ENCODE results near the gene LRRTM3. TPM values are rescaled to one million over a fixed set of nuclear protein-coding genes. Genes with fewer than 3 reads are reported as not detected.
A peak's percentile ranks its signal among the peaks of the same experiment; 100 is the strongest.

LRRTM3 gene
- total and polyA plus RNA-seq, 7 donors: 0.09 to 0.16 (median 0.14) TPM; not detected in 4

DNA sequence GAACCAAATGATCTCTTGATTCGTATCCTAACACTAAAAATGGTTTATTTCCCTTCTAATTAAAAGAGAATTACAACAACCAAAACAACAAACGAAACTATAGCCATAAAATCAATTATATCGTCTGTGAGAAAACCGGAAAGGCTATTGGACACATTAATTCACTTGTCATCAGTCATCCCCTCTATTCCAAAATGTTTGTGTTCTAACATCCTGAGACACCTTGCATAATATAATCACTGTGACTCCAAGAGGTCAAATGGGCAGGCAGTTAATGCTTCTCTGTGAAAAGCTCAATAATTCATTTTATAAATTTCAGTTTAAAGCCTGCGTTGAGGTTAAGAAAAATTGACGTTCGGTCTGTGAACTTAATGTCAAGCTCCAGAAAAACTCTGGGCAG lies 463 bp upstream of the LRRTM3 start:
- H3K36me3 ChIP-seq: no peaks in the 10 kb centered on the region
- peaks cover 0 to 21% (median 13%) of the 10 kb centered on the region in 4 donors for H3K4me1 ChIP-seq
- no peak for DNase-seq
- no peaks in the 10 kb centered on the region for H3K9me3 ChIP-seq
- H3K4me3 ChIP-seq: no peak overlapping the region
- no peak overlapping the region for H3K27ac ChIP-seq
- TF ChIP-seq, protein P1, sequence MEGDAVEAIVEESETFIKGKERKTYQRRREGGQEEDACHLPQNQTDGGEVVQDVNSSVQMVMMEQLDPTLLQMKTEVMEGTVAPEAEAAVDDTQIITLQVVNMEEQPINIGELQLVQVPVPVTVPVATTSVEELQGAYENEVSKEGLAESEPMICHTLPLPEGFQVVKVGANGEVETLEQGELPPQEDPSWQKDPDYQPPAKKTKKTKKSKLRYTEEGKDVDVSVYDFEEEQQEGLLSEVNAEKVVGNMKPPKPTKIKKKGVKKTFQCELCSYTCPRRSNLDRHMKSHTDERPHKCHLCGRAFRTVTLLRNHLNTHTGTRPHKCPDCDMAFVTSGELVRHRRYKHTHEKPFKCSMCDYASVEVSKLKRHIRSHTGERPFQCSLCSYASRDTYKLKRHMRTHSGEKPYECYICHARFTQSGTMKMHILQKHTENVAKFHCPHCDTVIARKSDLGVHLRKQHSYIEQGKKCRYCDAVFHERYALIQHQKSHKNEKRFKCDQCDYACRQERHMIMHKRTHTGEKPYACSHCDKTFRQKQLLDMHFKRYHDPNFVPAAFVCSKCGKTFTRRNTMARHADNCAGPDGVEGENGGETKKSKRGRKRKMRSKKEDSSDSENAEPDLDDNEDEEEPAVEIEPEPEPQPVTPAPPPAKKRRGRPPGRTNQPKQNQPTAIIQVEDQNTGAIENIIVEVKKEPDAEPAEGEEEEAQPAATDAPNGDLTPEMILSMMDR (IDR thresholded peaks at IDR 0.05): no peak
- TF ChIP-seq POLR2AphosphoS5 (IDR thresholded peaks at IDR 0.05) (no peak), EP300 (IDR thresholded peaks at IDR 0.05) (no peak), POLR2A (IDR thresholded peaks at IDR 0.05) (no peak)
- 27 to 31% methylated on average over 7 of the region's 7 CpGs for WGBS, 2 donors
- intact Hi-C loops (cut with DNase I): no loop called here
- peaks cover 0 to 37% (median 0%) of the 10 kb centered on the region in 3 donors for H3K27me3 ChIP-seq

DNA sequence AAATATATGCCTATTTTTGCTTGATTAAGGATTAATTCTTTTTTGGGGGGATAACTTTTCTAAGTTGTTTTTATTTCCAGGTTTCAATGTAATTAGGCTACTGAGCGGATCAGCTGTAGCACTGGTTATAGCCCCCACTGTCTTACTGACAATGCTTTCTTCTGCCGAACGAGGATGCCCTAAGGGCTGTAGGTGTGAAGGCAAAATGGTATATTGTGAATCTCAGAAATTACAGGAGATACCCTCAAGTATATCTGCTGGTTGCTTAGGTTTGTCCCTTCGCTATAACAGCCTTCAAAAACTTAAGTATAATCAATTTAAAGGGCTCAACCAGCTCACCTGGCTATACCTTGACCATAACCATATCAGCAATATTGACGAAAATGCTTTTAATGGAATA lies 1.0 kb downstream of the LRRTM3 start:
- 63 to 81% methylated on average over 5 of the region's 5 CpGs for WGBS, 2 donors
- no peak for DNase-seq
- peaks cover 0 to 42% (median 0%) of the 10 kb centered on the region in 3 donors for H3K27me3 ChIP-seq
- no peaks in the 10 kb centered on the region for H3K9me3 ChIP-seq
- peaks cover 0 to 21% (median 13%) of the 10 kb centered on the region in 4 donors for H3K4me1 ChIP-seq
- intact Hi-C loops (cut with DNase I): no loop called here
- no peak overlapping the region for H3K4me3 ChIP-seq
- TF ChIP-seq EP300 (IDR thresholded peaks at IDR 0.05) (no peak), POLR2A (IDR thresholded peaks at IDR 0.05) (no peak), POLR2AphosphoS5 (IDR thresholded peaks at IDR 0.05) (no peak)
- TF ChIP-seq, protein P1 (IDR thresholded peaks at IDR 0.05): no peak
- H3K36me3 ChIP-seq: no peaks in the 10 kb centered on the region
- no peak overlapping the region for H3K27ac ChIP-seq

DNA sequence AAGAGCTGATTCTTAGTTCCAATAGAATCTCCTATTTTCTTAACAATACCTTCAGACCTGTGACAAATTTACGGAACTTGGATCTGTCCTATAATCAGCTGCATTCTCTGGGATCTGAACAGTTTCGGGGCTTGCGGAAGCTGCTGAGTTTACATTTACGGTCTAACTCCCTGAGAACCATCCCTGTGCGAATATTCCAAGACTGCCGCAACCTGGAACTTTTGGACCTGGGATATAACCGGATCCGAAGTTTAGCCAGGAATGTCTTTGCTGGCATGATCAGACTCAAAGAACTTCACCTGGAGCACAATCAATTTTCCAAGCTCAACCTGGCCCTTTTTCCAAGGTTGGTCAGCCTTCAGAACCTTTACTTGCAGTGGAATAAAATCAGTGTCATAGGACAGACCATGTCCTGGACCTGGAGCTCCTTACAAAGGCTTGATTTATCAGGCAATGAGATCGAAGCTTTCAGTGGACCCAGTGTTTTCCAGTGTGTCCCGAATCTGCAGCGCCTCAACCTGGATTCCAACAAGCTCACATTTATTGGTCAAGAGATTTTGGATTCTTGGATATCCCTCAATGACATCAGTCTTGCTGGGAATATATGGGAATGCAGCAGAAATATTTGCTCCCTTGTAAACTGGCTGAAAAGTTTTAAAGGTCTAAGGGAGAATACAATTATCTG lies 1.6 kb downstream of the LRRTM3 start:
- no peaks in the 10 kb centered on the region for H3K9me3 ChIP-seq
- WGBS, 2 donors: 62 to 80% methylated on average over 11 of the region's 11 CpGs
- intact Hi-C loops (cut with DNase I): no loop called here
- peaks cover 0 to 42% (median 0%) of the 10 kb centered on the region in 3 donors for H3K27me3 ChIP-seq
- H3K4me3 ChIP-seq: peak overlapping the region in 1 of 4 donors; percentile 14
- DNase-seq: no peak
- no peaks in the 10 kb centered on the region for H3K36me3 ChIP-seq
- H3K4me1 ChIP-seq: peaks cover 0 to 21% (median 13%) of the 10 kb centered on the region in 4 donors
- no peak overlapping the region for H3K27ac ChIP-seq
- TF ChIP-seq POLR2AphosphoS5 (IDR thresholded peaks at IDR 0.05): no peak
- TF ChIP-seq, protein P1 (IDR thresholded peaks at IDR 0.05): no peak
- TF ChIP-seq EP300 (IDR thresholded peaks at IDR 0.05): no peak
- TF ChIP-seq POLR2A (IDR thresholded peaks at IDR 0.05): no peak

DNA sequence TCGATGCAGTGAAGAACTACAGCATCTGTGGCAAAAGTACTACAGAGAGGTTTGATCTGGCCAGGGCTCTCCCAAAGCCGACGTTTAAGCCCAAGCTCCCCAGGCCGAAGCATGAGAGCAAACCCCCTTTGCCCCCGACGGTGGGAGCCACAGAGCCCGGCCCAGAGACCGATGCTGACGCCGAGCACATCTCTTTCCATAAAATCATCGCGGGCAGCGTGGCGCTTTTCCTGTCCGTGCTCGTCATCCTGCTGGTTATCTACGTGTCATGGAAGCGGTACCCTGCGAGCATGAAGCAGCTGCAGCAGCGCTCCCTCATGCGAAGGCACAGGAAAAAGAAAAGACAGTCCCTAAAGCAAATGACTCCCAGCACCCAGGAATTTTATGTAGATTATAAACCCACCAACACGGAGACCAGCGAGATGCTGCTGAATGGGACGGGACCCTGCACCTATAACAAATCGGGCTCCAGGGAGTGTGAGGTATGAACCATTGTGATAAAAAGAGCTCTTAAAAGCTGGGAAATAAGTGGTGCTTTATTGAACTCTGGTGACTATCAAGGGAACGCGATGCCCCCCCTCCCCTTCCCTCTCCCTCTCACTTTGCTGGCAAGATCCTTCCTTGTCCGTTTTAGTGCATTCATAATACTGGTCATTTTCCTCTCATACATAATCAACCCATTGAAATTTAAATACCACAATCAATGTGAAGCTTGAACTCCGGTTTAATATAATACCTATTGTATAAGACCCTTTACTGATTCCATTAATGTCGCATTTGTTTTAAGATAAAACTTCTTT lies 2.3 kb downstream of the LRRTM3 start:
- H3K4me1 ChIP-seq: peaks cover 0 to 21% (median 13%) of the 10 kb centered on the region in 4 donors
- peak; percentile 49 for DNase-seq
- no peak overlapping the region for H3K27ac ChIP-seq
- intact Hi-C loops (cut with DNase I): no loop called here
- H3K4me3 ChIP-seq: peak overlapping the region in 2 of 4 donors; percentile 14 to 29
- WGBS, 2 donors: 11 to 16% methylated on average over 30 of the region's 30 CpGs
- no peaks in the 10 kb centered on the region for H3K9me3 ChIP-seq
- no peaks in the 10 kb centered on the region for H3K36me3 ChIP-seq
- peaks cover 0 to 42% (median 0%) of the 10 kb centered on the region in 3 donors for H3K27me3 ChIP-seq
- TF ChIP-seq POLR2AphosphoS5 (IDR thresholded peaks at IDR 0.05) (no peak), POLR2A (IDR thresholded peaks at IDR 0.05) (no peak), EP300 (IDR thresholded peaks at IDR 0.05) (no peak)
- TF ChIP-seq, protein P1 (IDR thresholded peaks at IDR 0.05): no peak

All from sigmoid colon (tissue), 7 donors.